HL-60 (cell line): Measurements from ENCODE around the gene FUT6.

ENCODE experiments used
- GABPA ChIP-seq: IDR thresholded peaks from 2 replicates; pipeline ENCODE4 v1.6.1; 2012; ENCODE audit warnings: low read depth
- POLR2AphosphoS5 ChIP-seq: IDR thresholded peaks from 2 replicates; pipeline ENCODE4 v1.6.1; 2012; ENCODE audit warnings: low read depth
- SPI1 ChIP-seq: IDR thresholded peaks from 2 replicates; pipeline ENCODE4 v1.6.1; 2012; ENCODE audit warnings: low read depth, mild to moderate bottlenecking, borderline replicate concordance
- TF ChIP-seq, protein P1 (sequence below): IDR thresholded peaks from one replicate; pipeline ENCODE4 v1.5.1; 2011; ENCODE audit warnings: low read length, control low read depth, inconsistent platforms; ENCODE audit not compliant: insufficient read depth
- TF ChIP-seq, protein P2 (sequence below): IDR thresholded peaks from 2 replicates; pipeline ENCODE4 v1.6.1; 2012; ENCODE audit warnings: low read depth; ENCODE audit not compliant: insufficient replicate concordance

DNA sequence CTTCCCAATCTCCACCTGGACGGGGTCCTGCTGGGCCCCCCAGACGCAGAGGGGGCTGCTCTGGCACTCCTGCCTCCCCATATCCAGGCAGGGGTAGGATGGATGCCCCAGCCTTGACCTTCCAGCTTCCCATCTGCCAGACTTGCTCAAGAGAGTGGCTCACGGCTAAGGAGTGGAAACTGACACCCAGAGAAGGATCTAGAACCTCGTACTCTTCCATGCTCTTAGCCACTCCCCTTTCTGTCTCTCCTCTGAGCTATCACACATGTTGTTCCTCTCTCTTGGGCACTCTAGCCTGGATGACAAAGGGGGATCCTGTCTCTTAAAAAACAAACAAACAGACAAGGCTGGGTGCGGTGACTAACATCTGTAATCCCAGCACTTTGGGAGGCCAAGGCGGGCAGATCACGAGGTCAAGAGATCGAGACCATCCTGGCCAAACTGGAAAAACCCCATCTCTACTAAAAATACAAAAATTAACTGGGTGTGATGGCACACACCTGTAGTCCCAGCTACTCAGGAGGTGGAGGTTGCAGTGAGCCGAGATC is 43.0 kb upstream of the FUT6 start:
- TF ChIP-seq, protein P1, sequence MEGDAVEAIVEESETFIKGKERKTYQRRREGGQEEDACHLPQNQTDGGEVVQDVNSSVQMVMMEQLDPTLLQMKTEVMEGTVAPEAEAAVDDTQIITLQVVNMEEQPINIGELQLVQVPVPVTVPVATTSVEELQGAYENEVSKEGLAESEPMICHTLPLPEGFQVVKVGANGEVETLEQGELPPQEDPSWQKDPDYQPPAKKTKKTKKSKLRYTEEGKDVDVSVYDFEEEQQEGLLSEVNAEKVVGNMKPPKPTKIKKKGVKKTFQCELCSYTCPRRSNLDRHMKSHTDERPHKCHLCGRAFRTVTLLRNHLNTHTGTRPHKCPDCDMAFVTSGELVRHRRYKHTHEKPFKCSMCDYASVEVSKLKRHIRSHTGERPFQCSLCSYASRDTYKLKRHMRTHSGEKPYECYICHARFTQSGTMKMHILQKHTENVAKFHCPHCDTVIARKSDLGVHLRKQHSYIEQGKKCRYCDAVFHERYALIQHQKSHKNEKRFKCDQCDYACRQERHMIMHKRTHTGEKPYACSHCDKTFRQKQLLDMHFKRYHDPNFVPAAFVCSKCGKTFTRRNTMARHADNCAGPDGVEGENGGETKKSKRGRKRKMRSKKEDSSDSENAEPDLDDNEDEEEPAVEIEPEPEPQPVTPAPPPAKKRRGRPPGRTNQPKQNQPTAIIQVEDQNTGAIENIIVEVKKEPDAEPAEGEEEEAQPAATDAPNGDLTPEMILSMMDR, result no peak
- TF ChIP-seq, protein P2, sequence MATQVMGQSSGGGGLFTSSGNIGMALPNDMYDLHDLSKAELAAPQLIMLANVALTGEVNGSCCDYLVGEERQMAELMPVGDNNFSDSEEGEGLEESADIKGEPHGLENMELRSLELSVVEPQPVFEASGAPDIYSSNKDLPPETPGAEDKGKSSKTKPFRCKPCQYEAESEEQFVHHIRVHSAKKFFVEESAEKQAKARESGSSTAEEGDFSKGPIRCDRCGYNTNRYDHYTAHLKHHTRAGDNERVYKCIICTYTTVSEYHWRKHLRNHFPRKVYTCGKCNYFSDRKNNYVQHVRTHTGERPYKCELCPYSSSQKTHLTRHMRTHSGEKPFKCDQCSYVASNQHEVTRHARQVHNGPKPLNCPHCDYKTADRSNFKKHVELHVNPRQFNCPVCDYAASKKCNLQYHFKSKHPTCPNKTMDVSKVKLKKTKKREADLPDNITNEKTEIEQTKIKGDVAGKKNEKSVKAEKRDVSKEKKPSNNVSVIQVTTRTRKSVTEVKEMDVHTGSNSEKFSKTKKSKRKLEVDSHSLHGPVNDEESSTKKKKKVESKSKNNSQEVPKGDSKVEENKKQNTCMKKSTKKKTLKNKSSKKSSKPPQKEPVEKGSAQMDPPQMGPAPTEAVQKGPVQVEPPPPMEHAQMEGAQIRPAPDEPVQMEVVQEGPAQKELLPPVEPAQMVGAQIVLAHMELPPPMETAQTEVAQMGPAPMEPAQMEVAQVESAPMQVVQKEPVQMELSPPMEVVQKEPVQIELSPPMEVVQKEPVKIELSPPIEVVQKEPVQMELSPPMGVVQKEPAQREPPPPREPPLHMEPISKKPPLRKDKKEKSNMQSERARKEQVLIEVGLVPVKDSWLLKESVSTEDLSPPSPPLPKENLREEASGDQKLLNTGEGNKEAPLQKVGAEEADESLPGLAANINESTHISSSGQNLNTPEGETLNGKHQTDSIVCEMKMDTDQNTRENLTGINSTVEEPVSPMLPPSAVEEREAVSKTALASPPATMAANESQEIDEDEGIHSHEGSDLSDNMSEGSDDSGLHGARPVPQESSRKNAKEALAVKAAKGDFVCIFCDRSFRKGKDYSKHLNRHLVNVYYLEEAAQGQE, result no peak
- TF ChIP-seq POLR2AphosphoS5, result no peak
- TF ChIP-seq SPI1, result no peak
- no peak for TF ChIP-seq GABPA
